Endothelial cell of umbilical vein (primary cell): ENCODE data around the gene CYB5A. TPM values are rescaled to one million over a fixed set of nuclear protein-coding genes. Genes with fewer than 3 reads are reported as not detected.

Experiments used
- BruUV-seq: library from RNA; stranded (reverse); fragments of 400-500 nt; replicated peaks from 2 replicates; lab custom pipeline; 2021; lab: Mats Ljungman, UMichigan
- CTCF ChIA-PET: fragments of 300-600, 350-600 bp; sonication (Branson Sonifier 250); formaldehyde crosslinking; loops from one replicate; lab custom pipeline; 2021; ENCODE audit warnings: antibody characterized with exemption, inconsistent platforms; lab: Charles Lee
- POLR2A ChIA-PET: fragments of 300-600, 350-600 bp; sonication (Branson Sonifier 250); formaldehyde crosslinking; loops from one replicate; lab custom pipeline; 2021; ENCODE audit warnings: antibody characterized with exemption, inconsistent platforms; lab: Charles Lee
- DNase-seq: peaks from one replicate; pipeline ENCODE4 v3.0.0-alpha.2; 2011; ENCODE audit warnings: low read depth, low spot score
- FAIRE-seq: peaks from 2 replicates; lab custom pipeline; 2011; peaks lifted over from hg19 to GRCh38; lab: Jason Lieb, UNC
- H2AFZ ChIP-seq: 2 replicates; pipeline ENCODE4 v1.6.0; 2012; ENCODE audit warnings: low read depth, low read length, control low read depth, inconsistent platforms
- H3K27ac ChIP-seq: 2 replicates; pipeline ENCODE4 v1.5.1; 2011; ENCODE audit warnings: low read depth, mild to moderate bottlenecking, control low read depth, low read length, moderate library complexity; ENCODE audit not compliant: insufficient read depth
- H3K27me3 ChIP-seq, 2 experiments: 2 replicates each; pipeline versions ENCODE4 v1.6.0 to v1.6.1; 2011; ENCODE audit warnings: low read length in 2 of 2, mixed read lengths in 1 of 2; ENCODE audit not compliant: control insufficient read depth in 2 of 2, insufficient read depth in 2 of 2
- H3K36me3 ChIP-seq, 2 experiments: 2 replicates in 1 of 2; 3 replicates in 1 of 2; pipeline ENCODE4 v1.5.1; 2011; ENCODE audit warnings: low read length in 2 of 2, mild to moderate bottlenecking in 1 of 2, moderate library complexity in 1 of 2; ENCODE audit not compliant: control insufficient read depth in 2 of 2, insufficient read depth in 2 of 2; ENCODE audit errors: extremely low read depth in 1 of 2
- H3K4me1 ChIP-seq: 3 replicates; pipeline ENCODE4 v1.5.1; 2011; ENCODE audit warnings: mild to moderate bottlenecking, low read length; ENCODE audit not compliant: control insufficient read depth, insufficient read depth; ENCODE audit errors: extremely low read depth
- H3K4me2 ChIP-seq: 2 replicates; pipeline ENCODE4 v1.6.1; 2011; ENCODE audit warnings: low read length, control low read depth, mixed read lengths; ENCODE audit not compliant: insufficient read depth
- H3K4me3 ChIP-seq, 3 experiments: fragments of 200-600 bp in 1 of 3; sonication (generic), shearing (Covaris generic) in 1 of 3; replicated peaks in 1 of 3; 2 replicates each; pipeline ENCODE4 v1.5.1; 2011 to 2016; ENCODE audit warnings: control low read depth in 3 of 3, low read length in 3 of 3, mild to moderate bottlenecking in 2 of 3, inconsistent platforms in 1 of 3, low read depth in 1 of 3, moderate library complexity in 1 of 3; ENCODE audit not compliant: insufficient read depth in 1 of 3
- H3K79me2 ChIP-seq: 2 replicates; pipeline ENCODE4 v1.6.0; 2012; ENCODE audit warnings: low read length, inconsistent platforms; ENCODE audit not compliant: control insufficient read depth, insufficient read depth
- H3K9ac ChIP-seq: replicated peaks from 2 replicates; pipeline ENCODE3; 2011; ENCODE audit warnings: low read length, control low read depth; ENCODE audit not compliant: insufficient read depth; ENCODE audit errors: extremely low read depth
- H3K9me1 ChIP-seq: replicated peaks from 3 replicates; pipeline ENCODE4 v1.6.0; 2011; ENCODE audit warnings: mild to moderate bottlenecking, low read length; ENCODE audit not compliant: control insufficient read depth, insufficient read depth; ENCODE audit errors: extremely low read depth
- H3K9me3 ChIP-seq: replicated peaks from 2 replicates; pipeline ENCODE4 v1.5.1; 2012; ENCODE audit warnings: low read length, inconsistent platforms; ENCODE audit not compliant: control insufficient read depth, insufficient read depth
- H4K20me1 ChIP-seq: replicated peaks from 2 replicates; pipeline ENCODE3; 2011; ENCODE audit warnings: mild to moderate bottlenecking, low read length; ENCODE audit not compliant: control insufficient read depth, insufficient read depth; ENCODE audit errors: extremely low read depth
- EZH2 ChIP-seq: IDR thresholded peaks from 2 replicates; pipeline ENCODE4 v1.6.1; 2012; ENCODE audit warnings: borderline replicate concordance, low read depth, mild to moderate bottlenecking, moderate library complexity, low read length, inconsistent platforms; ENCODE audit not compliant: severe bottlenecking
- FOS ChIP-seq: IDR thresholded peaks from 2 replicates; pipeline ENCODE4 v1.6.1; 2011; ENCODE audit warnings: mild to moderate bottlenecking, low read length, moderate library complexity, borderline replicate concordance; ENCODE audit not compliant: insufficient read depth
- GATA2 ChIP-seq: IDR thresholded peaks from 2 replicates; pipeline ENCODE4 v1.7.0; 2011; ENCODE audit warnings: low read depth, mild to moderate bottlenecking, moderate library complexity, mixed read lengths, low read length; ENCODE audit not compliant: insufficient read length, insufficient read depth
- JUN ChIP-seq: IDR thresholded peaks from 2 replicates; pipeline ENCODE4 v1.6.1; 2011; ENCODE audit warnings: borderline replicate concordance, low read depth; ENCODE audit not compliant: insufficient read length, insufficient read depth
- MAX ChIP-seq: IDR thresholded peaks from 2 replicates; pipeline ENCODE4 v1.6.1; 2011; ENCODE audit not compliant: insufficient read depth, insufficient read length
- MYC ChIP-seq: IDR thresholded peaks from one replicate; pipeline ENCODE4 v1.6.1; 2011; ENCODE audit warnings: mild to moderate bottlenecking, low read depth, low read length
- POLR2A ChIP-seq: IDR thresholded peaks from 2 replicates; pipeline ENCODE4 v1.6.1; 2012; ENCODE audit warnings: low read depth, mild to moderate bottlenecking, control low read depth, low read length
- POLR2AphosphoS5 ChIP-seq: IDR thresholded peaks from 2 replicates; pipeline ENCODE4 v1.6.1; 2012; ENCODE audit warnings: low read depth, mild to moderate bottlenecking, control low read depth, low read length, moderate library complexity; ENCODE audit not compliant: insufficient read depth
- dilution Hi-C: fragments of 300-500 bp; cut with MboI; formaldehyde crosslinking; loops from one replicate; pipeline ENCODE4 v1.15.0; 2019; ENCODE audit warnings: low sequenced_read_pairs; ENCODE audit not compliant: extremely low pct_ligation_motif_present
- intact Hi-C: fragments of 100-400 bp; cut with micrococcal nuclease; formaldehyde crosslinking; loops from one replicate; pipeline ENCODE4 v1.10.0; 2022
- polyA plus RNA-seq, 4 experiments: library from polyadenylated mRNA; depleted of rRNA in 3 of 4; stranded (reverse) in 3 of 4; unstranded in 1 of 4; fragments of >200 nt; gene quantifications; 2 replicates each; pipeline versions ENCODE4 v1.2.1 to v1.2.3, GENCODE V29; 2011 to 2012; ENCODE audit warnings: missing spikeins in 1 of 4
- total RNA-seq: library from RNA; stranded (reverse); gene quantifications from 2 replicates; pipeline ENCODE4 v1.2.3, GENCODE V29; 2021
- TF ChIP-seq, protein P1 (sequence below), 2 donors: IDR thresholded peaks; 1 replicate in 1 of 2; 2 replicates in 1 of 2; pipeline ENCODE4 v1.5.1; 2011; ENCODE audit warnings: low read length in 2 of 2, mild to moderate bottlenecking in 2 of 2, moderate library complexity in 2 of 2, control low read depth in 1 of 2, inconsistent platforms in 1 of 2, low read depth in 1 of 2; ENCODE audit not compliant: insufficient read depth in 1 of 2; ENCODE audit errors: extremely low read depth in 1 of 2

CYB5A gene
- total and polyA plus RNA-seq, 2 donors (not counting 3 experiments of a cell fraction or from before 2014, with no cell fraction given), result 24.9 to 74.0 TPM

DNA sequence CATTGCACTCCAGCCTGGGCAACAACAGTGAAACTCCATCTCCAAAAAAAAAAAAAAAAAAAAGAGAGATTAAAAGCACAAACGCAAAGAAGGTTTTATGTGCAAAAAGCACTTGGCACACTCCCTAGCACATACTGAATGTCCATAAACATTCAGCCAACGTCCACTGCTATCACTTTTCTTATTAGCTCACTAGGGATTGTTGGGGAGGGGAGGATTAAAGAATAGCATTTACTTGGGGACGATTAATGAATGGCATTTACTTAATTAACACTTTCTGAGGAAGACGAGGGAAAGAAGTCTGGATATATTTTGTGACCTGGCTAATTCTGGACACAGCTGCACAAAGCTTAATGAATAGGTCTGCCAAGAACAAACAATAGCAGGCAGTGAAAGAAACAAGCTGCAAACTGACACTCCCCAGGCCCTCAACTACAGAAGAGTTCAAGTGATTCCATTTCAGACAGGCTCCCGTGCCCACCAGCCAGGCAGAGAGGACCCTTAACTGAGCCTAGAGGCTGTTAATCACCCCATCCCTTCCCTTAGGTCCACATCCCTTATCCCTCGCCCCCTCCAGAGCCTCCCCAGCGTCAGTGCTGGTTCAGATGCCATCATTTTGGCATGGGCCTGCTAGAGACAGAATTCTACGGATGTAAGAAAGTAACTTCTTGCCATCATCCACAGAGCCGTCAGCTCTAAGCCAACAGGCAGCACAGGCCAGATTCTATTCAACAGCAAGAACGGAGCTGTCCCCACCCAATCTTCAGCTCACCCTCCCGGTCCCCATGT is 7.4 kb downstream of the CYB5A start:
- Histone ChIP-seq H2AFZ (no peak overlapping the region), H3K9me3 (no peaks in the 10 kb centered on the region), H3K4me2 (no peak overlapping the region), H3K36me3 (no peaks in the 10 kb centered on the region), H4K20me1 (no peaks in the 10 kb centered on the region), H3K79me2 (no peaks in the 10 kb centered on the region), H3K27me3 (no peaks in the 10 kb centered on the region), H3K4me3 (no peak overlapping the region), H3K9me1 (no peaks in the 10 kb centered on the region), H3K27ac (no peak overlapping the region), H3K4me1 (peaks cover 8% of the 10 kb centered on the region), H3K9ac (no peak overlapping the region)
- no TSS peak for BruUV-seq
- FAIRE-seq (peak; percentile 31), DNase-seq (peak; percentile 27)
- dilution Hi-C loops, result no loop called here
- ChIA-PET CTCF (interaction anchor here (0.8 to 0.9 kb wide), 2 partner anchors 9 to 16 kb away, joined by 3 to 4 read pairs; no protein-coding TSS in a partner anchor), POLR2A (interaction anchor here (0.7 kb wide), 1 partner anchor 57 kb away, joined by 3 read pairs; no protein-coding TSS in a partner anchor)
- intact Hi-C loops, result no loop called here
- TF ChIP-seq JUN (no peak), MYC (no peak), EZH2 (no peak), POLR2A (no peak), MAX (no peak), GATA2 (no peak), POLR2AphosphoS5 (no peak), FOS (no peak)
- TF ChIP-seq, protein P1, sequence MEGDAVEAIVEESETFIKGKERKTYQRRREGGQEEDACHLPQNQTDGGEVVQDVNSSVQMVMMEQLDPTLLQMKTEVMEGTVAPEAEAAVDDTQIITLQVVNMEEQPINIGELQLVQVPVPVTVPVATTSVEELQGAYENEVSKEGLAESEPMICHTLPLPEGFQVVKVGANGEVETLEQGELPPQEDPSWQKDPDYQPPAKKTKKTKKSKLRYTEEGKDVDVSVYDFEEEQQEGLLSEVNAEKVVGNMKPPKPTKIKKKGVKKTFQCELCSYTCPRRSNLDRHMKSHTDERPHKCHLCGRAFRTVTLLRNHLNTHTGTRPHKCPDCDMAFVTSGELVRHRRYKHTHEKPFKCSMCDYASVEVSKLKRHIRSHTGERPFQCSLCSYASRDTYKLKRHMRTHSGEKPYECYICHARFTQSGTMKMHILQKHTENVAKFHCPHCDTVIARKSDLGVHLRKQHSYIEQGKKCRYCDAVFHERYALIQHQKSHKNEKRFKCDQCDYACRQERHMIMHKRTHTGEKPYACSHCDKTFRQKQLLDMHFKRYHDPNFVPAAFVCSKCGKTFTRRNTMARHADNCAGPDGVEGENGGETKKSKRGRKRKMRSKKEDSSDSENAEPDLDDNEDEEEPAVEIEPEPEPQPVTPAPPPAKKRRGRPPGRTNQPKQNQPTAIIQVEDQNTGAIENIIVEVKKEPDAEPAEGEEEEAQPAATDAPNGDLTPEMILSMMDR (IDR thresholded peaks at IDR 0.05; ENCODE audit: extremely low read depth in 1 of 2, insufficient read depth in 1 of 2, low read depth in 1 of 2, low read length in 2 of 2), result no peak
